ENCODE data around the gene UBASH3B.

Gene UBASH3B

DNA sequence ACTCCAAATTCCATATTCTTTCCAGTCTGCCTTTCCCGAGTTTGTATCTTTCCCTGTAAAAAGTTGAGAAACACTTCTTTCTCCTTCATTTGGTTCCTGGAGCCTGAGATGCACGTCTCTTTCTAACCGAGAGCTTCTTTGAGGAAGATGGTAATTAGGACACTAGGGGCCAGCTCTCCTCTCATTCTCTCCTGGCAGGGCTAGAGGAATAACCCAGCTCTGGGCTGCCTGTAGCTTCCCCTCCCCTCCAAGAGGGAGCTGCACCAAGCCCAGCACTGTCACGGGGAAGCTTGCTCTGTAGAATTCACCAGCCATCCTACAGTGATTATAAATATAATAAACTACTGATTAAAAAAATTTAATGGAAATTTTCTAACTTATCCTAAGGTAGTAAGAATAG is 26.9 kb downstream of the UBASH3B start:
- no peak for TF ChIP-seq CTCF (IDR thresholded peaks at IDR 0.05; ENCODE audit: low read depth, low read length, missing control alignments)
- no peak for DNase-seq (ENCODE audit: extremely low read depth, low read depth)
- no peak overlapping the region for H3K4me3 ChIP-seq (replicated peaks; ENCODE audit: low read depth, low read length)

DNA sequence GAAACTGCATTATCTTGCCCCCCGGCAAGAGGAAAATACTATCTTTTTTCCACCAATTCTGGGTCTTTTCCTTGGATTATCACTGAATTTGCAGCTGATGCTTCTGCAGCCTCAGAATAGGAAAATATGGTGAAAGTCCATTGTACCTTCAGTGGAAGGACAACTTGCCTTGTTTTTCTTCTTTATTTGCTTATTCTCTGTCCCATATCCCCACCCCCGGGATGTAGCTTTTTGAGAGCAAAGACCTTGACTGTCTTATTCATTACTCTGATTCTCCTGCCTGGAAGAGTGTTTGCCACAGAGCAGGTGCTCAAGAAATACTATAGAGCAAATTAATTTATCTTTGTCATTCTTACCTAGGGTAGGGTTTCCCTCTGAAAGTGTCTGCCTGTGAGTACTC is 29.5 kb downstream of the UBASH3B start:
- no peak for TF ChIP-seq CTCF (IDR thresholded peaks at IDR 0.05; ENCODE audit: low read depth, low read length, missing control alignments)
- DNase-seq (ENCODE audit: extremely low read depth, low read depth): no peak
- no peak overlapping the region for H3K4me3 ChIP-seq (replicated peaks; ENCODE audit: low read depth, low read length)

DNA sequence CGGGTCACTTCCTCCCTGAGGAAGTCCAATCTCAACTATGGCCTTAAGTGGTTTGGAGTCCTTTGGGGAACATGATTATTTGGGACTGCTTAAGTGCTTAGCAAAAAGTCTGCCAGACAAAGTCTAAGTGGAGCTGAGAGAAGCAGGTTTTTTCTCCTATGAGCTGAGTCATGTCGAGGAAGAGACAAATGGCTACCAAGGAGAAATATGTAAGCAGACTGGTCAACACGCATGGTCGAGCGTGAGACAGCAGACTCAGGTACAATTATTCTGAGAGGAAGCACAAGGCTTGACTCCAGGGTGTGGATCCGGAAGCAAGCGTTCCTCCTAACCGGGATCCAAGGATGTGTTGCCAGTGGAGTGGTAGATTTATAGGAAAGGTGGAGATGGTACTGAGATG is 30.6 kb downstream of the UBASH3B start:
- TF ChIP-seq CTCF (IDR thresholded peaks at IDR 0.05; ENCODE audit: low read depth, low read length, missing control alignments): no peak
- no peak for DNase-seq (ENCODE audit: extremely low read depth, low read depth)
- no peak overlapping the region for H3K4me3 ChIP-seq (replicated peaks; ENCODE audit: low read depth, low read length)

- H3K4me3 ChIP-seq (replicated peaks; ENCODE audit: low read depth, low read length): no peak overlapping the region; the same call in 1 of the 2 replicates
- no peak for TF ChIP-seq CTCF (IDR thresholded peaks at IDR 0.05; ENCODE audit: low read depth, low read length, missing control alignments)
- no peak for DNase-seq (ENCODE audit: extremely low read depth, low read depth)
Observed at GRCh38 chr11:122690384-122690783, 34.9 kb downstream of the UBASH3B start.

DNA sequence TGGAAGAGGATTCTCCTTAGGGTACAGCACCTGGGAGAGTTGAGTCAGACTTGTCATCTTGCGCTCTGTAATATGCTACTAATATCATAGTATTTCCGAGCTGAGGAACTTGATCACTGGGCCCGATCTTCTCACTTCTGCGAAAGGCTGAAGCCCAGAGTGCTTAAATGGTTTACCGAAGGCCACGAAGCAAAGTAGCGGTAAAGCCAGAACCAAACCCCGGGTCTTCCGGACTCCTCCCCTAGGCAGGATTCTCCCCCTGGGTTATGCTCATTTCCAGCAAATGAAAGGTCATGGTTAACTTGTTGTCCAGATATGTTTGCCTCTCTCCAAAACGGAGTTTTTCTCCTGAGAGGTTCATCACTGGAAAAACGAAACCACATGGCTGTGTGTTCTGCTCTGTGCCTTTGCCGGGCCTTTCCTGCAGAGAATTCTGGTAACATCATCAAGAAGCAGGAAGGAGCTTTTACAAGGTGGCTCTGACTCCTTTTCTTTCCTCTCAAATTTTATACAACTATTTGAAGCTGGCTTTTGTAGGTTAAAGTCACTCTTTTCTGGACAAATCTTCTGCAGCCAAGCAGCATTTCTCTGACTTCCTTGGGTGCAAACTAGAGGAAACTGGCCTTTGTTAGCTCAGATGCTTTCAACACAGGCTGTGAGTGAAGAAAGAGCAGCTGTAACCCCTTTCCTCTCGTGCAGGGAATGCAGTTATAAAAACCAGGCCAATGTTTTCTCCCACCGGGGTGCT is 35.5 kb downstream of the UBASH3B start:
- no peak for TF ChIP-seq CTCF (IDR thresholded peaks at IDR 0.05; ENCODE audit: low read depth, low read length, missing control alignments)
- no peak for DNase-seq (ENCODE audit: extremely low read depth, low read depth)
- H3K4me3 ChIP-seq (replicated peaks; ENCODE audit: low read depth, low read length): peak overlapping the region; percentile 1; the same call in 1 of the 2 replicates

DNA sequence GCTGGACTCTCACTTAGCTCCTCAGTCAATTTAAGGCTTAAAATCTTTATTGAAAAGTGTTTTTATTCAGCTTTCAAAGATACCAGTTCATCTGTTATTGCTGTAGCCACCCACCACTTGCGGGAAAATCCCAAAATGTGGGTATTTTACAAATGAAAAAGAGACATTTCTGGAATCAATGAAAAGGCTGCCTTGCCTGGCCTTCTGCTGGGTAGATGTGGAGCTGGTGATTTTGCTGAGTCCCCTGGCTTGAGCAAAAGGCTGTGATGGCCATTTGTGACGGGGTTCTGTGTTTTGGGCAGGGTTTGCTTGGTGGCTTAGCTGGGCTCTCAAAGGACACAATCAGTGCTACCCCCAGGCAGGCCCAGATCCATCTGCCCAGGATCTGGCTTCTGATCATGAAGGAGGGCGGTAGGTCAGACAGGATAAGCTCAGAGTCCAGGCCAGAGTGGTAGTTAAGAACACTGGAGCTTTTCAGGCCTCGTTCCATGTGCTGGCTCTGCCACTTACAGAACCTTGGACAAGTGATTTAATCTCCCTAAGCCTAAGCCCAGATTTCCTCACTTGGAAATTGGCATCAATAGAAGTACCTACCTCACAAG is 36.1 kb downstream of the UBASH3B start:
- no peak overlapping the region for H3K4me3 ChIP-seq (replicated peaks; ENCODE audit: low read depth, low read length)
- no peak for TF ChIP-seq CTCF (IDR thresholded peaks at IDR 0.05; ENCODE audit: low read depth, low read length, missing control alignments)
- DNase-seq (ENCODE audit: extremely low read depth, low read depth): no peak

Measured in HFF-Myc (cell line).